Naive B cell (primary cell): ENCODE measurements around the gene TMEM236. TPM values are rescaled to one million over a fixed set of nuclear protein-coding genes. Genes with fewer than 3 reads are reported as not detected.

ENCODE experiments used
- ATAC-seq, 2 donors: fragments of 150-1000 bp; cut with Tn5 transposase; 2 replicates each; pipeline ENCODE4 v1.10.0; 2021; ENCODE audit warnings: low read depth in 2 of 2, mild to moderate bottlenecking in 2 of 2, moderate library complexity in 2 of 2
- DNase-seq: peaks from one replicate; pipeline ENCODE4 v3.0.0; 2022
- H3K27ac Mint-ChIP-seq, 6 donors: one replicate each; pipeline ENCODE4 v1.8.0; 2020 to 2022; ENCODE audit warnings: mild to moderate bottlenecking in 6 of 6, mixed read lengths in 6 of 6, moderate library complexity in 5 of 6, inconsistent platforms in 2 of 6
- H3K27me3 Mint-ChIP-seq, 3 donors: one replicate each; pipeline ENCODE4 v1.8.0; 2021 to 2022; ENCODE audit warnings: mixed read lengths in 3 of 3, mild to moderate bottlenecking in 1 of 3
- H3K36me3 Mint-ChIP-seq, 2 donors: one replicate each; pipeline ENCODE4 v1.8.0; 2020 to 2022; ENCODE audit warnings: mixed read lengths in 2 of 2, inconsistent platforms in 1 of 2, mild to moderate bottlenecking in 1 of 2
- H3K4me1 Mint-ChIP-seq, 3 donors: one replicate each; pipeline ENCODE4 v1.8.0; 2020 to 2022; ENCODE audit warnings: mixed read lengths in 3 of 3, inconsistent platforms in 1 of 3, mild to moderate bottlenecking in 1 of 3, moderate library complexity in 1 of 3
- H3K4me3 Mint-ChIP-seq, 8 donors: one replicate each; pipeline ENCODE4 v1.8.0; 2020 to 2022; ENCODE audit warnings: mild to moderate bottlenecking in 8 of 8, mixed read lengths in 8 of 8, moderate library complexity in 8 of 8, inconsistent platforms in 2 of 8
- H3K9me3 Mint-ChIP-seq, 7 donors: one replicate each; pipeline ENCODE4 v1.8.0; 2020 to 2022; ENCODE audit warnings: mixed read lengths in 7 of 7, mild to moderate bottlenecking in 5 of 7, inconsistent platforms in 2 of 7, moderate library complexity in 1 of 7
- polyA plus RNA-seq, 6 donors: library from polyadenylated mRNA; unstranded; fragments of 300-500 nt; fragmentation: Illumina TruSeq; gene quantifications; one replicate each; pipeline ENCODE4 v1.2.3, GENCODE V29; 2021; ENCODE audit warnings: low read depth in 6 of 6

TMEM236 gene
- polyA plus RNA-seq, 6 donors from 2014 or later: not detected

GRCh38 chr10:17783751-17784150 is 31.8 kb downstream of the TMEM236 start:
- Mint-ChIP-seq H3K9me3 (peaks cover 0 to 3% (median 0%) of the 10 kb centered on the region in 7 donors), H3K36me3 (no peaks in the 10 kb centered on the region), H3K4me3 (peak overlapping the region in 1 of 8 donors; percentile 45), H3K27ac (no peak overlapping the region), H3K27me3 (peaks cover 0 to 6% (median 0%) of the 10 kb centered on the region in 3 donors), H3K4me1 (peaks cover 5 to 8% (median 6%) of the 10 kb centered on the region in 3 donors)
- DNase-seq (no peak), ATAC-seq (no peak)

- Mint-ChIP-seq H3K27ac (peak overlapping the region in 1 of 6 donors; percentile 17), H3K9me3 (peaks cover 0 to 3% (median 0%) of the 10 kb centered on the region in 7 donors), H3K27me3 (peaks cover 0 to 3% (median 0%) of the 10 kb centered on the region in 3 donors), H3K4me1 (peaks cover 5 to 8% (median 6%) of the 10 kb centered on the region in 3 donors), H3K4me3 (no peak overlapping the region), H3K36me3 (no peaks in the 10 kb centered on the region)
- DNase-seq: no peak
- no peak for ATAC-seq
Observed at GRCh38 chr10:17784688-17785087, 32.7 kb downstream of the TMEM236 start.

GRCh38 chr10:17785276-17785930 is 33.4 kb downstream of the TMEM236 start:
- Mint-ChIP-seq H3K4me3 (no peak overlapping the region), H3K9me3 (peaks cover 0 to 3% (median 0%) of the 10 kb centered on the region in 7 donors), H3K4me1 (peaks cover 5 to 8% (median 6%) of the 10 kb centered on the region in 3 donors), H3K27ac (peak overlapping the region in 1 of 6 donors; percentile 0), H3K27me3 (no peaks in the 10 kb centered on the region), H3K36me3 (no peaks in the 10 kb centered on the region)
- no peak for ATAC-seq
- no peak for DNase-seq

- Mint-ChIP-seq H3K9me3 (peaks cover 0 to 3% (median 0%) of the 10 kb centered on the region in 7 donors), H3K4me1 (peaks cover 5 to 8% (median 6%) of the 10 kb centered on the region in 3 donors), H3K4me3 (peak overlapping the region in 1 of 8 donors; percentile 34), H3K36me3 (no peaks in the 10 kb centered on the region), H3K27ac (peak overlapping the region in 1 of 6 donors; percentile 50), H3K27me3 (no peaks in the 10 kb centered on the region)
- DNase-seq (no peak), ATAC-seq (no peak)
Observed at GRCh38 chr10:17787087-17787961, 35.3 kb downstream of the TMEM236 start.

- Mint-ChIP-seq H3K4me1 (peaks cover 3 to 7% (median 4%) of the 10 kb centered on the region in 3 donors), H3K27ac (no peak overlapping the region), H3K9me3 (peaks cover 0 to 3% (median 0%) of the 10 kb centered on the region in 7 donors), H3K36me3 (no peaks in the 10 kb centered on the region), H3K27me3 (no peaks in the 10 kb centered on the region), H3K4me3 (no peak overlapping the region)
- DNase-seq (no peak), ATAC-seq (no peak)
Observed at GRCh38 chr10:17788646-17789045, 36.6 kb downstream of the TMEM236 start.

GRCh38 chr10:17789396-17789795 is 37.4 kb downstream of the TMEM236 start:
- peaks cover 0 to 3% (median 0%) of the 10 kb centered on the region in 7 donors for H3K9me3 Mint-ChIP-seq
- DNase-seq (no peak), ATAC-seq (no peak)
- H3K4me3 Mint-ChIP-seq: no peak overlapping the region
- no peaks in the 10 kb centered on the region for H3K36me3 Mint-ChIP-seq
- H3K27ac Mint-ChIP-seq: no peak overlapping the region
- H3K4me1 Mint-ChIP-seq: peaks cover 0 to 3% (median 0%) of the 10 kb centered on the region in 3 donors
- H3K27me3 Mint-ChIP-seq: no peaks in the 10 kb centered on the region

GRCh38 chr10:17790651-17791050 is 38.6 kb downstream of the TMEM236 start:
- ATAC-seq (no peak), DNase-seq (no peak)
- Mint-ChIP-seq H3K4me1 (no peaks in the 10 kb centered on the region), H3K9me3 (peaks cover 0 to 2% (median 0%) of the 10 kb centered on the region in 7 donors), H3K36me3 (no peaks in the 10 kb centered on the region), H3K27ac (no peak overlapping the region), H3K4me3 (no peak overlapping the region), H3K27me3 (no peaks in the 10 kb centered on the region)

GRCh38 chr10:17792991-17793390 is 41.0 kb downstream of the TMEM236 start:
- H3K9me3 Mint-ChIP-seq: peaks cover 0 to 2% (median 0%) of the 10 kb centered on the region in 7 donors
- no peaks in the 10 kb centered on the region for H3K27me3 Mint-ChIP-seq
- ATAC-seq (no peak), DNase-seq (no peak)
- no peaks in the 10 kb centered on the region for H3K36me3 Mint-ChIP-seq
- no peak overlapping the region for H3K4me3 Mint-ChIP-seq
- H3K27ac Mint-ChIP-seq: no peak overlapping the region
- H3K4me1 Mint-ChIP-seq: no peaks in the 10 kb centered on the region

- no peaks in the 10 kb centered on the region for H3K27me3 Mint-ChIP-seq
- no peak overlapping the region for H3K4me3 Mint-ChIP-seq
- no peak overlapping the region for H3K27ac Mint-ChIP-seq
- ATAC-seq (no peak), DNase-seq (no peak)
- H3K36me3 Mint-ChIP-seq: no peaks in the 10 kb centered on the region
- H3K9me3 Mint-ChIP-seq: peaks cover 0 to 2% (median 0%) of the 10 kb centered on the region in 7 donors
- no peaks in the 10 kb centered on the region for H3K4me1 Mint-ChIP-seq
Observed at GRCh38 chr10:17793823-17794644, 42.0 kb downstream of the TMEM236 start.

GRCh38 chr10:17795083-17795482 is 43.1 kb downstream of the TMEM236 start:
- Mint-ChIP-seq H3K4me1 (no peaks in the 10 kb centered on the region), H3K27me3 (no peaks in the 10 kb centered on the region), H3K4me3 (no peak overlapping the region), H3K9me3 (peaks cover 0 to 2% (median 0%) of the 10 kb centered on the region in 7 donors), H3K36me3 (no peaks in the 10 kb centered on the region), H3K27ac (no peak overlapping the region)
- DNase-seq: no peak
- ATAC-seq: no peak

- DNase-seq (no peak), ATAC-seq (no peak)
- H3K4me1 Mint-ChIP-seq: no peaks in the 10 kb centered on the region
- H3K4me3 Mint-ChIP-seq: no peak overlapping the region
- H3K9me3 Mint-ChIP-seq: peaks cover 0 to 2% (median 0%) of the 10 kb centered on the region in 7 donors
- peak overlapping the region in 1 of 6 donors; percentile 65 for H3K27ac Mint-ChIP-seq
- H3K36me3 Mint-ChIP-seq: no peaks in the 10 kb centered on the region
- H3K27me3 Mint-ChIP-seq: no peaks in the 10 kb centered on the region
Observed at GRCh38 chr10:17795813-17796594, 44.0 kb downstream of the TMEM236 start.

GRCh38 chr10:17801507-17801906 is 49.5 kb downstream of the TMEM236 start:
- peaks cover 10 to 18% (median 17%) of the 10 kb centered on the region in 3 donors for H3K4me1 Mint-ChIP-seq
- no peak overlapping the region for H3K4me3 Mint-ChIP-seq
- ATAC-seq (no peak), DNase-seq (no peak)
- H3K27me3 Mint-ChIP-seq: no peaks in the 10 kb centered on the region
- no peaks in the 10 kb centered on the region for H3K36me3 Mint-ChIP-seq
- H3K27ac Mint-ChIP-seq: no peak overlapping the region
- peaks cover 0 to 2% (median 0%) of the 10 kb centered on the region in 7 donors for H3K9me3 Mint-ChIP-seq
